K562 (cell line): Measurements from ENCODE around the gene GAB2. TPM values are rescaled to one million over a fixed set of nuclear protein-coding genes. Genes with fewer than 3 reads are reported as not detected.
A peak's percentile ranks its signal among the peaks of the same experiment; 100 is the strongest.

Source experiments
- ATAC-seq: fragments of 200-7000 bp; cut with Tn5 transposase; 3 replicates; pipeline ENCODE4 v1.9.1; 2020; ENCODE audit warnings: moderate library complexity
- BruUV-seq: library from RNA; stranded (reverse); fragments of 400-500 nt; replicated peaks from 2 replicates; lab custom pipeline; 2021; lab: Mats Ljungman, UMichigan
- CTCF ChIA-PET: fragments of 300-600 bp; formaldehyde crosslinking; extraction: SDS; loops from one replicate; lab custom pipeline; 2021; ENCODE audit warnings: low intra/inter-chr PET ratio; lab: Yijun Ruan, JAX
- POLR2A ChIA-PET: fragments of 300-600, 350-650 bp; sonication (Branson Sonifier 250); formaldehyde crosslinking; extraction: SDS; loops from one replicate; lab custom pipeline; 2021; ENCODE audit warnings: antibody characterized with exemption, inconsistent platforms; lab: Yijun Ruan, JAX
- DNase-seq, 4 experiments: peaks; one replicate each; pipeline versions ENCODE4 v3.0.0 to v3.0.0-alpha.2; 2011 to 2018; ENCODE audit warnings: low spot score in 3 of 4, mixed read lengths in 3 of 4; ENCODE audit errors: extremely low read depth in 1 of 4
- FAIRE-seq: peaks from 2 replicates; lab custom pipeline; 2011; peaks lifted over from hg19 to GRCh38; lab: Jason Lieb, UNC
- H2AFZ ChIP-seq: 2 replicates; pipeline ENCODE4 v1.6.0; 2011; ENCODE audit warnings: low read depth, low read length, control low read depth, inconsistent platforms
- H3K27ac ChIP-seq: fragments of 200-600 bp; 3 replicates; pipeline ENCODE4 v1.8.0; 2011; ENCODE audit warnings: low read depth, mild to moderate bottlenecking, control low read depth, inconsistent platforms, low read length, moderate library complexity, mixed read lengths; ENCODE audit errors: extremely low read depth
- H3K27me3 ChIP-seq, 2 experiments: fragments of 300-600 bp in 1 of 2; 2 replicates in 1 of 2; 3 replicates in 1 of 2; pipeline versions ENCODE4 v1.6.0 to v1.8.0; 2011; ENCODE audit warnings: inconsistent platforms in 2 of 2, low read length in 2 of 2, mild to moderate bottlenecking in 1 of 2, mixed read lengths in 1 of 2, moderate library complexity in 1 of 2; ENCODE audit not compliant: control insufficient read depth in 2 of 2, insufficient read depth in 2 of 2
- H3K36me3 ChIP-seq: fragments of 300-600 bp; 3 replicates; pipeline ENCODE4 v1.8.0; 2011; ENCODE audit warnings: mild to moderate bottlenecking, low read length, inconsistent platforms; ENCODE audit not compliant: control insufficient read depth, insufficient read depth
- H3K4me1 ChIP-seq, 2 experiments: fragments of 200-600 bp in 1 of 2; replicated peaks in 1 of 2; 2 replicates in 1 of 2; 3 replicates in 1 of 2; pipeline versions ENCODE4 v1.5.1 to v1.8.0; 2011; ENCODE audit warnings: inconsistent platforms in 2 of 2, low read length in 2 of 2, mild to moderate bottlenecking in 1 of 2, mixed read lengths in 1 of 2, moderate library complexity in 1 of 2; ENCODE audit not compliant: control insufficient read depth in 2 of 2, insufficient read depth in 2 of 2
- H3K4me2 ChIP-seq: 2 replicates; pipeline ENCODE4 v1.6.1; 2011; ENCODE audit warnings: low read length, control low read depth, inconsistent platforms, mixed read lengths; ENCODE audit not compliant: insufficient read depth
- H3K4me3 ChIP-seq: fragments of 200-600 bp; sonication (generic), shearing (Covaris generic); 2 replicates; pipeline ENCODE4 v1.5.1; 2016; ENCODE audit warnings: control low read depth, inconsistent platforms
- H3K79me2 ChIP-seq: fragments of 200-600 bp; 3 replicates; pipeline ENCODE4 v1.8.0; 2011; ENCODE audit warnings: low read length, inconsistent platforms; ENCODE audit not compliant: control insufficient read depth, insufficient read depth
- H3K9ac ChIP-seq, 2 experiments: 2 replicates each; pipeline versions ENCODE4 v1.6.0 to v1.6.1; 2011; ENCODE audit warnings: low read depth in 2 of 2, low read length in 2 of 2, control low read depth in 1 of 2, inconsistent platforms in 1 of 2, mild to moderate bottlenecking in 1 of 2, mixed read lengths in 1 of 2; ENCODE audit not compliant: insufficient read depth in 1 of 2
- H3K9me1 ChIP-seq: one replicate; pipeline ENCODE4 v1.6.0; 2011; ENCODE audit warnings: inconsistent platforms, mild to moderate bottlenecking, low read length, moderate library complexity; ENCODE audit not compliant: control insufficient read depth, insufficient read depth
- H3K9me3 ChIP-seq: replicated peaks from 2 replicates; pipeline ENCODE4 v1.5.1; 2011; ENCODE audit warnings: low read depth, low read length, inconsistent platforms; ENCODE audit not compliant: control insufficient read depth, insufficient read depth
- H4K20me1 ChIP-seq: replicated peaks from 2 replicates; pipeline ENCODE4 v1.6.1; 2011; ENCODE audit warnings: low read length, inconsistent platforms, mixed read lengths; ENCODE audit not compliant: control insufficient read depth, insufficient read depth
- AFF1 ChIP-seq, 2 experiments: fragments of 450-650 bp; IDR thresholded peaks; 2 replicates each; pipeline ENCODE4 v1.6.1; 2018; ENCODE audit warnings: mild to moderate bottlenecking in 2 of 2, low read depth in 1 of 2; ENCODE audit not compliant: partially characterized antibody in 2 of 2
- ARID1B ChIP-seq: fragments of 450-650 bp; IDR thresholded peaks from 2 replicates; pipeline ENCODE4 v1.6.1; 2016; ENCODE audit warnings: antibody characterized with exemption, mild to moderate bottlenecking, inconsistent platforms
- ATF7 ChIP-seq: fragments of 450-650 bp; IDR thresholded peaks from 2 replicates; pipeline ENCODE4 v1.7.1; 2014; ENCODE audit warnings: mild to moderate bottlenecking, moderate library complexity
- BACH1 ChIP-seq: fragments of 200-800 bp; sonication (Bioruptor generic); IDR thresholded peaks from 2 replicates; pipeline ENCODE4 v1.6.1; 2016; ENCODE audit warnings: missing genetic modification characterization, missing compliant biosample characterization
- E2F8 ChIP-seq: fragments of 450-650 bp; IDR thresholded peaks from 2 replicates; pipeline ENCODE4 v1.7.1; 2018; ENCODE audit warnings: mild to moderate bottlenecking, low read depth; ENCODE audit not compliant: partially characterized antibody
- HDAC1 ChIP-seq, 2 experiments: fragments of 450-650 bp; IDR thresholded peaks; 2 replicates each; pipeline ENCODE4 v1.6.1; 2016 to 2017; ENCODE audit warnings: inconsistent platforms in 1 of 2, mild to moderate bottlenecking in 1 of 2, moderate library complexity in 1 of 2
- MTA3 ChIP-seq: fragments of 450-650 bp; formaldehyde crosslinking; IDR thresholded peaks from 2 replicates; pipeline ENCODE4 v1.6.1; 2017; ENCODE audit warnings: mild to moderate bottlenecking, borderline replicate concordance
- OTX1 ChIP-seq: fragments of 450-650 bp; formaldehyde crosslinking; IDR thresholded peaks from 2 replicates; pipeline ENCODE4 v1.4.0; 2022; ENCODE audit warnings: mild to moderate bottlenecking
- PBX2 ChIP-seq, 2 experiments: IDR thresholded peaks in 1 of 2; conservative IDR thresholded peaks in 1 of 2; 2 replicates each; pipeline ENCODE4 v1.6.1; 2016; ENCODE audit warnings: low read depth in 2 of 2, mild to moderate bottlenecking in 1 of 2, missing compliant biosample characterization in 1 of 2, missing genetic modification characterization in 1 of 2, moderate library complexity in 1 of 2
- ZBTB1 ChIP-seq: sonication (generic); formaldehyde crosslinking; IDR thresholded peaks from 2 replicates; pipeline ENCODE4 v1.8.1; 2023; ENCODE audit warnings: missing genetic modification reagents, low read depth, mild to moderate bottlenecking, borderline replicate concordance
- ZNF212 ChIP-seq: fragments of 450-650 bp; formaldehyde crosslinking; IDR thresholded peaks from 2 replicates; pipeline ENCODE4 v1.4.0; 2020; ENCODE audit warnings: mild to moderate bottlenecking
- ZNF77 ChIP-seq: fragments of 250-450 bp; sonication (Bioruptor Pico); IDR thresholded peaks from 2 replicates; pipeline ENCODE4 v1.5.0; 2020
- WGBS: fragments of 100-300 bp; shearing (Covaris generic); methylation state at CpG from one replicate; pipeline ENCODE4 v1.1.6; 2016; ENCODE audit warnings: low coverage, mixed read lengths; ENCODE audit not compliant: insufficient coverage; ENCODE audit errors: missing lambda C conversion rate; 5-methylcytosine and 5-hydroxymethylcytosine counted together
- in situ Hi-C: fragments of 300-500 bp; cut with MboI; formaldehyde crosslinking; loops from 4 replicates; pipeline ENCODE4 v1.15.0; 2018; ENCODE audit warnings: inconsistent platforms, mixed read lengths
- intact Hi-C: fragments of 100-400 bp; cut with micrococcal nuclease; formaldehyde crosslinking; loops from 2 replicates; pipeline ENCODE4 v1.14.2; 2022
- polyA plus RNA-seq, 8 experiments: library from polyadenylated mRNA; depleted of rRNA in 4 of 8; stranded (reverse) in 5 of 8; unstranded in 3 of 8; fragments of >200 nt; fragmentation: Nextera tagmentation in 2 of 8; fragmentation: Illumina TruSeq in 1 of 8; extraction: Ambion mirVana in 2 of 8; extraction: Trizol in 1 of 8; gene quantifications; 2 replicates each; pipeline versions ENCODE4 v1.2.1 to v1.2.3, GENCODE V29; 2011 to 2014; ENCODE audit warnings: inconsistent platforms in 1 of 8, missing spikeins in 1 of 8
- total RNA-seq, 7 experiments: library from RNA; depleted of rRNA in 6 of 7; stranded (reverse); fragments of >200 nt in 6 of 7; fragmentation: Illumina TruSeq in 2 of 7; extraction: Trizol in 2 of 7; gene quantifications; 2 replicates each; pipeline versions ENCODE4 v1.2.1 to v1.2.3, GENCODE V29; 2011 to 2021; ENCODE audit warnings: low replicate concordance in 1 of 7

GAB2 gene
- total and polyA plus RNA-seq, 9 of the 15 experiments (the other 6 are each of a cell fraction or from before 2014, with no cell fraction given), result 2.3 to 35.2 (median 16.1) TPM

GRCh38 chr11:78392854-78393253 is 24.8 kb downstream of the GAB2 start:
- Histone ChIP-seq H3K9me1 (peaks cover 5% of the 10 kb centered on the region), H3K27ac (no peak overlapping the region), H3K4me1 (peaks cover 24 to 33% of the 10 kb centered on the region in 2 experiments), H3K9me3 (no peaks in the 10 kb centered on the region), H4K20me1 (peaks cover 6% of the 10 kb centered on the region; the same call in 1 of the 2 replicates), H3K9ac (no peak overlapping the region), H3K79me2 (peaks cover 85% of the 10 kb centered on the region), H3K4me3 (no peak overlapping the region), H2AFZ (no peak overlapping the region), H3K27me3 (no peaks in the 10 kb centered on the region), H3K36me3 (peaks cover 9% of the 10 kb centered on the region; the same call in 1 of the 3 replicates), H3K4me2 (peak overlapping the region; percentile 2; the same call in 1 of the 2 replicates)
- 0% methylated on average over 2 of the region's 2 CpGs for WGBS
- POLR2A ChIA-PET, result interaction anchor here (0.7 to 1.9 kb wide), 8 partner anchors 10 to 101 kb away, joined by 3 to 7 read pairs (median 4); no protein-coding TSS in a partner anchor
- BruUV-seq, result no TSS peak
- CTCF ChIA-PET, result no interaction called here
- FAIRE-seq (peak; percentile 85), ATAC-seq (peak; percentile 83), DNase-seq (peak in 2 of 4 experiments; percentile 69 to 83)
- in situ Hi-C loops, result no loop called here
- intact Hi-C loops, result loop anchor here (1.0 kb wide), 1 partner anchor 13 kb away; no protein-coding TSS in a partner anchor
- TF ChIP-seq OTX1 (no peak), AFF1 (IDR thresholded peaks at IDR 0.05; ENCODE audit: low read depth in 1 of 2, partially characterized antibody in 2 of 2) (peak in 1 of 2 experiments; percentile 65), BACH1 (tag) (peak; percentile 55; the same call in 1 of the 2 replicates), HDAC1 (IDR thresholded peaks at IDR 0.05) (no peak; a peak in 2 of 4 replicates), MTA3 (0 out of 2 replicates have a peak, but pooled peaks have one; percentile 31), ZNF212 (no peak), ZBTB1 (CRISPR knock-in tag) (no peak), ARID1B (peak; percentile 86), E2F8 (peak; percentile 25), ATF7 (peak; percentile 60; the same call in 1 of the 2 replicates), ZNF77 (CRISPR knock-in tag) (no peak), PBX2 (CRISPR knock-in tag; IDR thresholded peaks at IDR 0.05; ENCODE audit: low read depth) (no peak), PBX2 (tag; conservative IDR thresholded peaks at IDR 0.05; ENCODE audit: low read depth) (peak; percentile 83)
